Measurements from ENCODE around the gene ATP1B1. TPM values are rescaled to one million over a fixed set of nuclear protein-coding genes. Genes with fewer than 3 reads are reported as not detected.

ATP1B1 gene
- 41.4 and 118 TPM in 2 replicates for total RNA-seq

DNA sequence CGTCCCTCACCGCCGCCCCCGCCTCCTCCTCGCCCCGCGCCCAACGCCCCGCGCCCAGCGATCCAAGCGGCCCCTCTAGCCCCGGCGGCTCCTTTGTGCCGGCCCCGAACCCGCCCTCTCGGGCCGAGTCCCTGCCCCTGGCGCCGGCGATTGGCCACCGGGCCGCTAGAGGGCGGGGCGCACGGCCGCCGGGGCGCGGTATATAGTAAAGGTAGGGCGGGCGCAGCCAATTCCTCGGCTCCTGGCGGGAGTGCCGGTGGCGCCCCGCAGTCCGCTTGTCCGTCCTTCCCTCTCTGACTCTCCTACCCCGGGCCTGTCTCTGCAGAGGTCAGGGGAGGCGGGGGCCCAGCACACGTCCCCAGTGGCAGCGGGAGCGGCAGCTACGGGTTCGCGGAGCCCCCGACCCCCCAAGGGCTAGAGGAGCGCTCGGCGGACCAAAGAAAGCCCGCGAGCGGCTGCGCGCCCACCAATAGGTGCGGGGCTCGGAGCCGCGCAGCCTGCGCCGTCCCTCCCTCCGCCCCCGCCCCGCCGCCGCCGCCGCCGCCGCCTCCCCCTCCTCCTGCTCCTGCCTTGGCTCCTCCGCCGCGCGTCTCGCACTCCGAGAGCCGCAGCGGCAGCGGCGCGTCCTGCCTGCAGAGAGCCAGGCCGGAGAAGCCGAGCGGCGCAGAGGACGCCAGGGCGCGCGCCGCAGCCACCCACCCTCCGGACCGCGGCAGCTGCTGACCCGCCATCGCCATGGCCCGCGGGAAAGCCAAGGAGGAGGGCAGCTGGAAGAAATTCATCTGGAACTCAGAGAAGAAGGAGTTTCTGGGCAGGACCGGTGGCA lies at the start of gene ATP1B1:
Gene ATP1B1, plus strand, starts transcription at position 596 of the 826 bp plus-strand sequence. Its CDS starts 140 bp downstream, at position 736.

